ENCODE data around the gene ARHGEF17.

GRCh38 chr11:73389134-73389525 is 81.1 kb downstream of the ARHGEF17 start:
- TF ChIP-seq CTCF (IDR thresholded peaks at IDR 0.05), result no peak
- TF ChIP-seq POLR2A (IDR thresholded peaks at IDR 0.05), result no peak

Data from right lobe of liver (tissue), 4 donors.